Left renal pelvis (tissue), 4 donors: ENCODE measurements around the gene PAPPA. TPM values are rescaled to one million over a fixed set of nuclear protein-coding genes. Genes with fewer than 3 reads are reported as not detected.

Experiments used
- DNase-seq, 4 donors: peaks; one replicate each; pipeline ENCODE4 v3.0.0-alpha.2; 2013; ENCODE audit warnings: low read depth in 4 of 4, low spot score in 3 of 4
- polyA plus RNA-seq, 4 donors: library from polyadenylated mRNA; unstranded; fragments of 120-200 nt; gene quantifications; one replicate each; pipeline ENCODE4 v1.2.1, GENCODE V29; 2013; ENCODE audit not compliant: insufficient read length in 4 of 4

The PAPPA gene, protein sequence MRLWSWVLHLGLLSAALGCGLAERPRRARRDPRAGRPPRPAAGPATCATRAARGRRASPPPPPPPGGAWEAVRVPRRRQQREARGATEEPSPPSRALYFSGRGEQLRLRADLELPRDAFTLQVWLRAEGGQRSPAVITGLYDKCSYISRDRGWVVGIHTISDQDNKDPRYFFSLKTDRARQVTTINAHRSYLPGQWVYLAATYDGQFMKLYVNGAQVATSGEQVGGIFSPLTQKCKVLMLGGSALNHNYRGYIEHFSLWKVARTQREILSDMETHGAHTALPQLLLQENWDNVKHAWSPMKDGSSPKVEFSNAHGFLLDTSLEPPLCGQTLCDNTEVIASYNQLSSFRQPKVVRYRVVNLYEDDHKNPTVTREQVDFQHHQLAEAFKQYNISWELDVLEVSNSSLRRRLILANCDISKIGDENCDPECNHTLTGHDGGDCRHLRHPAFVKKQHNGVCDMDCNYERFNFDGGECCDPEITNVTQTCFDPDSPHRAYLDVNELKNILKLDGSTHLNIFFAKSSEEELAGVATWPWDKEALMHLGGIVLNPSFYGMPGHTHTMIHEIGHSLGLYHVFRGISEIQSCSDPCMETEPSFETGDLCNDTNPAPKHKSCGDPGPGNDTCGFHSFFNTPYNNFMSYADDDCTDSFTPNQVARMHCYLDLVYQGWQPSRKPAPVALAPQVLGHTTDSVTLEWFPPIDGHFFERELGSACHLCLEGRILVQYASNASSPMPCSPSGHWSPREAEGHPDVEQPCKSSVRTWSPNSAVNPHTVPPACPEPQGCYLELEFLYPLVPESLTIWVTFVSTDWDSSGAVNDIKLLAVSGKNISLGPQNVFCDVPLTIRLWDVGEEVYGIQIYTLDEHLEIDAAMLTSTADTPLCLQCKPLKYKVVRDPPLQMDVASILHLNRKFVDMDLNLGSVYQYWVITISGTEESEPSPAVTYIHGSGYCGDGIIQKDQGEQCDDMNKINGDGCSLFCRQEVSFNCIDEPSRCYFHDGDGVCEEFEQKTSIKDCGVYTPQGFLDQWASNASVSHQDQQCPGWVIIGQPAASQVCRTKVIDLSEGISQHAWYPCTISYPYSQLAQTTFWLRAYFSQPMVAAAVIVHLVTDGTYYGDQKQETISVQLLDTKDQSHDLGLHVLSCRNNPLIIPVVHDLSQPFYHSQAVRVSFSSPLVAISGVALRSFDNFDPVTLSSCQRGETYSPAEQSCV (N-terminal part only)
- polyA plus RNA-seq, result 1 to 10 TPM; 1.6 to 8.8 (median 4.2) TPM

- DNase-seq, result no peak
These were observed at the start of gene PAPPA for GRCh38 chr9:116153765-116154333. Gene PAPPA (plus strand): TSS chr9:116153791. CDS start chr9:116154173, 382 bp downstream.

DNA sequence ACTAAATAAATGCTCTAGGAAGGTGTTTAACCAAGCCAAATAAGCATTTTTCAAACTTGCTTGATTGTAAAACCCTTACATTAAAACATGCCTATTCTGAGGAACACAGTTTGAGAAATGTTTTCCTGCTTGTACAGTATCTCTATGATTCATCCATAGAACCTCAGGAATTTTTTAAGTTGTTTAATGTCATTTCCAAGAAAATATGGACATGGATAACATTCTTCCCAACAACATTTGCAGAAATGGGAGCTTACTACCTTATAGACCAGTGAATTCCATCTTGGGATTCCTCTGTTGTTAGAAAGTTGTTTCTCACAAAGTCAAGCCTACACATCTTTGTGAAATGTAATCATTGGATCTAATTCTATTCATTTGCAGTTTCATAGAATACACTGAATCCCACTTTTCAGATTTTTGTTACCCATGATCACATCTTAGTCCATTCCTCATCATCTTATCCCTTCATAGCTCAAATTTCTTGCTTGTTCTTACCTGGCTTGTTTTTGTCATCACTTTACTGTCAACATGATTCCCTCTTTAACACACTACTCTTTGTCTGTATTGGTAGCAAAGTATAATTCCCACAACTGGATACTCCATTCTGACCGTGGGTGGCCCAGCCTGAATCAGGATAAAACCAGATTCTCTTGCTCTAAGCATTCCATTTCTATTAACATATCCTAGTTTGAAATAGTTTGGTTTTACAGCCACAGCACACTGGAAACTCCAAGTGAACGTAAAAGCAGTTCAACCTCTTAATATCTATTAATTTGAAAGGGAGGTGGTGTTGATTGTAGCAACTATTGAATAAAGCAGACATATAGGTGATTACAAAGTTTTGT lies 49.4 kb upstream of the PAPPA start:
- no peak for DNase-seq

DNA sequence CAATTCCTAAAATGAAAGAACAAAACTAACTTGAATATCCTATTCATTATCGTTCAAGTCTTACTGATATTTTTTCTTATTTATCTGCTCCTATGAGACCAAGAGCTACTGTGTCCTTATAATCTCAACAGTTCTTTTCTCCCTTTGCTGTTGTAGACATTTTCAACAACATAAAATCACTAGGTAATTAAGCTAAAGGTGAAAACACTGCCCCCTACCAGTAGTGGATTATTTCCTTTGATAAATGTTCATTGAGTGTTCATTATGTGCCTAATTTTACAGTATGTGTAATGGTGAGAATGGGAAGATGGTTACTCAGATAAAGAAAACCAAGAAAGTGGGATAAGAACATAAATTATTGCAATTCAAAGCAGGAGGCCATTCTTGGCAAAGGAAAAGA lies 41.4 kb upstream of the PAPPA start:
- no peak for DNase-seq

- no peak for DNase-seq
These were observed 37.7 kb upstream of the PAPPA start for GRCh38 chr9:116115761-116116353.

DNA sequence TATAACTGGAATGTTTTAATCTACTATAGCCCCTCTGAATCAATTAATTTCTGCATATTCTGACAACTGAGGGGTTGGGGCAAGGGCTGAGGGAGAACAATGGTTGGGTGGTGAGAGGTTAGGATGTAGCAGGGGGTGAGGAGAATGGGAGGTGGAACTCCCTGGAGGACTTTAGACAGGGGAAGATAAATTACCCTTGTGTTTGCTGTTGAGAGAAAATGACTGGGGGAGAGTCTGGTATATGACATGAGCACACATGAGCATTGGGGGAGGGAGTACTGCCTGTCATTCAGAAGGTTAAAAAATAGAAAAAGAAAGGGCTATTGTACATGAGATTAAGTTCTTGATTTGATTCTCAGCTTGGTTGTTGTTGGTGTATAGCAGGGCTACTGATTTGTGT lies 37.2 kb upstream of the PAPPA start:
- DNase-seq, result no peak

GRCh38 chr9:116123171-116123570 lies 30.4 kb upstream of the PAPPA start:
- no peak for DNase-seq

- DNase-seq, result no peak
These were observed 29.0 kb upstream of the PAPPA start for GRCh38 chr9:116124472-116125040.

DNA sequence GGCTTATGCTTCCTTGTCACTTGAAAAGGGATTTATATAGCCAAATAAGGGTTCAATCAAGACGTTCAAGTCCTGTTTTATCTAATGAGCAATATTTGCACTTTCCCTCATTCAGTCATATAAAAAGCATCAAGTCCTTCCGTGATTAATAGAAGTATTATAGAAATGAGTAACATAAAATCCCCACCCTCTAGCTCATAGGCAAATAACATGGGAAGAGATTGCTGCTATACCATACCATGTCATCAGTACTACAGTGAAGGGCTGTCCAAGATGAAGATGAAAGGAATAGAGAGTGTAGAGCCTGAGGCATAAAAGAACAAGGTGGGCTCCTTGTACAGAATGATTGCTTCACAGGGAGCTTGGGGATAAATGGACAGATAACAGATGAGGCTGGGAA lies 20.4 kb upstream of the PAPPA start:
- no peak for DNase-seq

DNA sequence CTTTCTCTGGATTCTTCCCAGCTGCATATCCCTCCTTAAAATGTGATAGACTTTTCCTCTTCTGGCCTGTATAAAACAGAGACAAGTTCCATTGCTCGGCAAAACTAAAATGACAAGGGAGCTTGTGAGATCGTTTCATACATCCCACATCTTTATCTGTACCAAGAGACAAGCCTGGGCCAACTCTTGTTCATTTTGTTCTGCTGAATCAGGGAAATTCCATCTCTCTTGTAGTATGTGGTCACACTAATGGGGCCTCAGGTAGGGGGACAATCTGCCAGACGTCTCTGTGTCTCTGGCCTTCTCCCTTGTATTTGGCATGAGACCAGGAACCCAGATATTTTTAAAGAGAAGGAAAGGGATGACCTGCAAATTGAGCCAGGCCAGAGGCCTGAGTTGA lies 18.6 kb upstream of the PAPPA start:
- DNase-seq, result no peak

GRCh38 chr9:116137010-116137409 lies 16.6 kb upstream of the PAPPA start:
- DNase-seq, result no peak

DNA sequence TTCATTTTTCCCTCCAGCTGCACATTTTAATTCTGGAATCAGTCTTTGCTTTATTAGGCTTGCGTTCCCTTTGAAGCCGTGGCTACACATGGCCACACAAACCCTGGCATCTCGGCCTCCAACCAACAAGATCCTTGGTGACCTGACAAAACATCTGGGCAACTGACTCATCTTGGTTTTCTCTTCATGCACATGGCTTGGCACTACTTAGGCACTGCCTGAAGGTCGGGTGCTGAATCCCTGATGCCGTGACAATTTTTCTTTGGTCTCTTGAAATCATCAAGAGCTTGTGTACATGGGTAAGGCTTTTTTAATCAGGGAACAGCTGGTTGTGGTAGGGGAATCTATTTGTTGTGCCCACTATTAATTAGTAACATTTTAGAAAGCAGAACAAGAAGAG lies 16.0 kb upstream of the PAPPA start:
- no peak for DNase-seq

GRCh38 chr9:116141864-116142561 lies 11.6 kb upstream of the PAPPA start:
- DNase-seq, result no peak

GRCh38 chr9:116142706-116143492 lies 10.7 kb upstream of the PAPPA start:
- DNase-seq, result no peak

GRCh38 chr9:116144038-116144437 lies 9.6 kb upstream of the PAPPA start:
- no peak for DNase-seq

- DNase-seq, result no peak
These were observed 9.0 kb upstream of the PAPPA start for GRCh38 chr9:116144555-116144954.

DNA sequence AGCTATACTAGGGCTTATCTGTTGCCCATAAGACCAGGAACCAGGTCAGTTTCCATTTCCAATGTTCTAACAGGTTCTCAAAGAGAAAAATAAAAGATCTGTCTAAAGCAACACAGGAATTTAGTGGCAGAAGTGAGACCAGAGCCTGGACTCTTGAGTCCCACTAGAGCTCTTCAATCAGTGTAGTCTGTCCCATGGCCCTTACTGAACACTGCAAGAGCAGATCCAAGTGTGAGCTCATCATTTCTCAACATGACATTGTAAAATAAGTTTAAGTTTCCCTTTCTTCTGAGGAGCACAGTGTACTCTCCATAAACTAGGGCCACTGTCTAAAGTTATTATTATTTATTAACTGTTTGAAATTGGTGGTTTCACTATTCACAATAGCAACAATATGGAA lies 8.6 kb upstream of the PAPPA start:
- DNase-seq, result no peak

DNA sequence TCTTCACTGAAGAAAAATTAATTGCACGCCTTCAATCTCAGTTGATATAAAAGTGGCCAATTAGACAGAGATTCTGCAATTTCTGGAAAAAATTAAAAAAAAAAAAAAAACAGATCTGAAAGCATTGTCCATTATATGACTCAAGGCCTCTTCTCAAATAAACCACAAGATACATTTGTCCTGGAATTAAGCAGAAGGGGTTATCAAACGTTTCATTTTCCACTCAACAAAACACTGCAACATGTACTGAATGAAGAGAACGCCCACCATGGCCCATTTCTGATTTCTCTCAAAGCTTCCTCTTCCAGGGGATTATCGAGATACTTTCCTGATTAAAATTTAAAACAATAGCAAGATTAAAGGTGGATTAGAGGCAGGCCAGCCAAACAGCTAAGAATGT lies 5.8 kb upstream of the PAPPA start:
- DNase-seq, result no peak

GRCh38 chr9:116149844-116150243 lies 3.7 kb upstream of the PAPPA start:
- no peak for DNase-seq
